Neural progenitor cell (in vitro differentiated cells): ENCODE results near the gene STX16. TPM values are rescaled to one million over a fixed set of nuclear protein-coding genes. Genes with fewer than 3 reads are reported as not detected.

Experiments
- DNase-seq: peaks from one replicate; pipeline ENCODE4 v3.0.0-alpha.2; 2016; ENCODE audit warnings: low spot score
- H2AFZ ChIP-seq: fragments of 200-600 bp; sonication (generic); replicated peaks from 2 replicates; pipeline ENCODE4 v1.6.1; 2016; ENCODE audit warnings: antibody characterized with exemption
- H3F3A ChIP-seq: fragments of 200-600 bp; sonication (generic); 2 replicates; pipeline ENCODE4 v1.6.1; 2016; ENCODE audit warnings: antibody characterized with exemption, low read depth
- H3K27ac ChIP-seq: fragments of 200-600 bp; sonication (generic); 2 replicates; pipeline ENCODE4 v1.5.1; 2016; ENCODE audit warnings: mild to moderate bottlenecking
- H3K27me3 ChIP-seq: fragments of 200-600 bp; sonication (generic); 2 replicates; pipeline ENCODE4 v1.6.1; 2016; ENCODE audit warnings: mild to moderate bottlenecking, moderate library complexity
- H3K36me3 ChIP-seq: fragments of 200-600 bp; sonication (generic); 2 replicates; pipeline ENCODE4 v1.5.1; 2016
- H3K4me1 ChIP-seq: fragments of 200-600 bp; sonication (generic); 2 replicates; pipeline ENCODE4 v1.6.1; 2016; ENCODE audit warnings: mixed run types
- H3K4me2 ChIP-seq: fragments of 200-600 bp; sonication (generic); 2 replicates; pipeline ENCODE4 v1.6.1; 2016
- H3K4me3 ChIP-seq: fragments of 200-600 bp; sonication (generic); 2 replicates; pipeline ENCODE4 v1.5.1; 2016
- H3K79me2 ChIP-seq: fragments of 200-600 bp; sonication (generic); 2 replicates; pipeline ENCODE4 v1.6.1; 2016; ENCODE audit warnings: low read depth
- H3K9ac ChIP-seq: fragments of 200-600 bp; sonication (generic); 2 replicates; pipeline ENCODE4 v1.6.1; 2016
- H3K9me3 ChIP-seq: fragments of 200-600 bp; sonication (generic); 2 replicates; pipeline ENCODE4 v1.5.1; 2016; ENCODE audit warnings: low read depth
- H4K20me1 ChIP-seq: fragments of 200-600 bp; sonication (generic); 2 replicates; pipeline ENCODE4 v1.6.1; 2016; ENCODE audit warnings: low read depth
- H3K27ac Mint-ChIP-seq: 3 replicates; pipeline ENCODE4 v1.8.0; 2021; ENCODE audit warnings: mixed read lengths
- H3K27me3 Mint-ChIP-seq: 2 replicates; pipeline ENCODE4 v1.8.0; 2022; ENCODE audit warnings: low read depth, mild to moderate bottlenecking, inconsistent platforms, moderate library complexity, mixed read lengths; ENCODE audit not compliant: insufficient read depth
- H3K36me3 Mint-ChIP-seq: 3 replicates; pipeline ENCODE4 v1.8.0; 2021; ENCODE audit warnings: mixed read lengths
- H3K4me1 Mint-ChIP-seq: 3 replicates; pipeline ENCODE4 v1.8.0; 2021; ENCODE audit warnings: mixed read lengths
- H3K4me3 Mint-ChIP-seq: 3 replicates; pipeline ENCODE4 v1.8.0; 2021; ENCODE audit warnings: mild to moderate bottlenecking, moderate library complexity, mixed read lengths
- H3K9me3 Mint-ChIP-seq: 3 replicates; pipeline ENCODE4 v1.8.0; 2020; ENCODE audit warnings: mixed read lengths
- EZH2 ChIP-seq: fragments of 200-600 bp; sonication (generic); IDR thresholded peaks from 2 replicates; pipeline ENCODE4 v1.6.1; 2017; ENCODE audit warnings: antibody characterized with exemption, mild to moderate bottlenecking, moderate library complexity
- EZH2phosphoT487 ChIP-seq: fragments of 200-600 bp; sonication (generic); IDR thresholded peaks from 2 replicates; pipeline ENCODE4 v1.6.1; 2017; ENCODE audit warnings: antibody characterized with exemption
- total RNA-seq: library from RNA; depleted of rRNA; stranded (reverse); fragments of >200 nt; gene quantifications from 2 replicates; pipeline ENCODE4 v1.2.3, GENCODE V29; 2015; ENCODE audit warnings: low replicate concordance
- TF ChIP-seq, protein P1 (sequence below): fragments of 200-600 bp; sonication (generic); IDR thresholded peaks from 2 replicates; pipeline ENCODE4 v1.5.1; 2017; ENCODE audit warnings: antibody characterized with exemption, mild to moderate bottlenecking

The STX16 gene
- total RNA-seq, 1 donor from 2014 or later, result 46.6 TPM

DNA sequence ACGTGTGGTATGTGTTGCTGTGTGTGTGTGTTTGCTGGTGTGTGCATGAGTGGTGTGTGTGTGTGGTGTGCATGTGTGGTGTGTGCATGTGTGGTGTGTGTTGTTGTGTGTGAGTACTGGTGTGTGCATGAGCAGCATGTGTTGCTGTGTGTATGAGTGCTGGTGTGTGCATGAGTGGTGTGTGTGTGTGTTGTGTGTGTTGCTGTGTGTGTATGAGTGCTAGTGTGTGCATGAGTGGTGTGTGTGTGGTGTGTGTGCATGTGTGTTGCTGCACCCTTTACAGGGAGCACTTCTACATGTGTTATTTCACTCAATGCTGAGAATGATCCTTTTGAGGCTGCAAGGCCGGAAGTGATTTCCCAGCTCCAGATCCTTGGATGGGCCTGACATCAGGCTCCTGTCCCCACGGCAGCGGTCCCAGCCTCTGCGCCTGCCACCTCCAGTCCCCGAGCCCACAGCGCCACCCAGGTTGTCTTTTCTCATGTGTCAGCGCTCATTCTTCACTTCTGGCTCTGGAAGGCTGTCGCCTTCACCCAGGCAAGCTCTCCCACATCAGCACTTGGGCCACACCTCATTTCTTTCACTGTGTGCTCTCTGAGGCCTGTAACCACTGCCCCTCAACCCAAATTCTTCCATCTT, 44.1 kb downstream of the STX16 start:
- Mint-ChIP-seq H3K36me3 (peaks cover 6% of the 10 kb centered on the region), H3K4me1 (peaks cover 6% of the 10 kb centered on the region)
- H3K9ac ChIP-seq, result no peak overlapping the region

DNA sequence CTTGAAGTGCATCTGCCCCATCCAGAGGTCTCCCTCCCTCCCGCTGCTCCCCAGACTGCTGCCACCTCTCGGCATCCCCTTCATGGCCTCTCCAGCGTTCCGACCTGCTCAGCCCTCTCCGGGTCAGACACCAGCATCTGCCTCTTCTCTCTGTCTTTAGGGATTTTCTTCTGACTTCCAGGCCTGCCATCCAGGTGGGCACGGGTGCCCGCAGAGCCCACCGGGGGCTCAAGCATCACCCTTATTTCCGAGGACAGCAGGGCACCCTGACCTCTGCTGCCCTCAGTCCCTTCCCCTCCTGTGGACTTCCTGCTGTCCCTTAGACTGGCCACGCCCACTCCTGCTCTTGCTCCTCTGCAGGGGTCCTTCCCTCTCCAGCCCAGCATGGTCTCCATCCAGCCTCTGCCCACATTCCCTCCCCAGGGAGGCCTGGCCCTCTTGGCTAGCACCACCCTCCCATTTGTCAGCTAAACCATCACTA, 44.9 kb downstream of the STX16 start:
- H3K4me3 ChIP-seq, result no peak overlapping the region
- Mint-ChIP-seq H3K27me3 (peaks cover 7% of the 10 kb centered on the region), H3K4me1 (peaks cover 6% of the 10 kb centered on the region), H3K4me3 (no peak overlapping the region), H3K9me3 (no peaks in the 10 kb centered on the region), H3K27ac (no peak overlapping the region), H3K36me3 (peaks cover 8% of the 10 kb centered on the region)
- peaks cover 6% of the 10 kb centered on the region for H3K4me1 ChIP-seq
- H3F3A ChIP-seq, result peaks cover 14% of the 10 kb centered on the region
- H3K79me2 ChIP-seq, result no peaks in the 10 kb centered on the region
- no peaks in the 10 kb centered on the region for H4K20me1 ChIP-seq
- H3K9me3 ChIP-seq, result no peaks in the 10 kb centered on the region
- TF ChIP-seq, protein P1, sequence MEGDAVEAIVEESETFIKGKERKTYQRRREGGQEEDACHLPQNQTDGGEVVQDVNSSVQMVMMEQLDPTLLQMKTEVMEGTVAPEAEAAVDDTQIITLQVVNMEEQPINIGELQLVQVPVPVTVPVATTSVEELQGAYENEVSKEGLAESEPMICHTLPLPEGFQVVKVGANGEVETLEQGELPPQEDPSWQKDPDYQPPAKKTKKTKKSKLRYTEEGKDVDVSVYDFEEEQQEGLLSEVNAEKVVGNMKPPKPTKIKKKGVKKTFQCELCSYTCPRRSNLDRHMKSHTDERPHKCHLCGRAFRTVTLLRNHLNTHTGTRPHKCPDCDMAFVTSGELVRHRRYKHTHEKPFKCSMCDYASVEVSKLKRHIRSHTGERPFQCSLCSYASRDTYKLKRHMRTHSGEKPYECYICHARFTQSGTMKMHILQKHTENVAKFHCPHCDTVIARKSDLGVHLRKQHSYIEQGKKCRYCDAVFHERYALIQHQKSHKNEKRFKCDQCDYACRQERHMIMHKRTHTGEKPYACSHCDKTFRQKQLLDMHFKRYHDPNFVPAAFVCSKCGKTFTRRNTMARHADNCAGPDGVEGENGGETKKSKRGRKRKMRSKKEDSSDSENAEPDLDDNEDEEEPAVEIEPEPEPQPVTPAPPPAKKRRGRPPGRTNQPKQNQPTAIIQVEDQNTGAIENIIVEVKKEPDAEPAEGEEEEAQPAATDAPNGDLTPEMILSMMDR, result no peak
- no peak for TF ChIP-seq EZH2
- no peak for DNase-seq
- no peaks in the 10 kb centered on the region for H3K27me3 ChIP-seq
- H3K4me2 ChIP-seq, result no peak overlapping the region
- no peaks in the 10 kb centered on the region for H3K36me3 ChIP-seq
- H3K9ac ChIP-seq, result no peak overlapping the region
- no peak overlapping the region for H2AFZ ChIP-seq
- H3K27ac ChIP-seq, result no peak overlapping the region

More for the DNA sequence above, 44.1 kb downstream of the STX16 start:
- no peak overlapping the region for H2AFZ ChIP-seq
- no peaks in the 10 kb centered on the region for H3K36me3 ChIP-seq
- no peak overlapping the region for H3K27ac ChIP-seq
- peak; percentile 43 for DNase-seq
- no peaks in the 10 kb centered on the region for H4K20me1 ChIP-seq
- peaks cover 7% of the 10 kb centered on the region for H3K27me3 Mint-ChIP-seq
- no peaks in the 10 kb centered on the region for H3K9me3 Mint-ChIP-seq
- H3F3A ChIP-seq, result peaks cover 18% of the 10 kb centered on the region
- H3K79me2 ChIP-seq, result no peaks in the 10 kb centered on the region
- H3K4me2 ChIP-seq, result no peak overlapping the region
- H3K4me1 ChIP-seq, result peaks cover 6% of the 10 kb centered on the region
- H3K4me3 ChIP-seq, result no peak overlapping the region
- no peaks in the 10 kb centered on the region for H3K9me3 ChIP-seq
- no peaks in the 10 kb centered on the region for H3K27me3 ChIP-seq
- H3K4me3 Mint-ChIP-seq, result no peak overlapping the region
- no peak overlapping the region for H3K27ac Mint-ChIP-seq
- TF ChIP-seq, protein P1, result no peak
- no peak for TF ChIP-seq EZH2
- TF ChIP-seq EZH2phosphoT487, result no peak

DNA sequence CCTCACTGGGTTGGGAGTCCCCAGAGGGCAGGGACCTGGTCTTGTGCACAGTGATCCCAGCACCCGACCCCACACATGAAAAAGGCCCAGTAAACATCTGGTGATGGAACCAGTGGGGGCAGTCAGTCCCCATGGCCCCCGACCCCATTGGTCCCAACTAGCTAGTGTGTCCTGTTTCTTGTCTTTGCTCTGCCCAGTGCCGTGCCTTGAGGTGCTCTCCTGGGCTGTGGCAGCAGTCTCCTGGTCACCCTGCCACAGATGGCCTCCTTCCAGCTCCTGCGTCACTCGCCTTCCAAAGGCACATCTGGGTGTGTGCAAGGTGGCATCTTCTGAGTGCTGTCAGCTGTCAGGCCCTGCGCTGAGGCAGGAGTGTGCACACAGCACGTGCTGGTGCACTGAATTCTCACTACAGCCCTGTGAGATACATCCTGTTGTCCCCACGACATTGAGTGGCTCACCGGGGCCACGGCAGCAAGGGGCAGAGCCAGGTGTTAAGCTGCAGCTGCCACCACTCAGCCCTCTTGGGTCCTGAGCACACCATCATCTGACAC, 45.4 kb downstream of the STX16 start:
- no peaks in the 10 kb centered on the region for H3K36me3 ChIP-seq
- no peaks in the 10 kb centered on the region for H4K20me1 ChIP-seq
- Mint-ChIP-seq H3K4me3 (no peak overlapping the region), H3K9me3 (no peaks in the 10 kb centered on the region), H3K36me3 (peaks cover 8% of the 10 kb centered on the region), H3K27ac (no peak overlapping the region), H3K4me1 (peaks cover 6% of the 10 kb centered on the region), H3K27me3 (peaks cover 5% of the 10 kb centered on the region)
- H3K9ac ChIP-seq, result no peak overlapping the region
- no peaks in the 10 kb centered on the region for H3K9me3 ChIP-seq
- TF ChIP-seq EZH2phosphoT487 (no peak), EZH2 (no peak)
- TF ChIP-seq, protein P1, result no peak
- peaks cover 8% of the 10 kb centered on the region for H3F3A ChIP-seq
- H3K27me3 ChIP-seq, result no peaks in the 10 kb centered on the region
- H2AFZ ChIP-seq, result no peak overlapping the region
- no peak overlapping the region for H3K4me3 ChIP-seq
- H3K27ac ChIP-seq, result no peak overlapping the region
- no peak overlapping the region for H3K4me2 ChIP-seq
- H3K79me2 ChIP-seq, result no peaks in the 10 kb centered on the region
- no peak for DNase-seq
- peaks cover 6% of the 10 kb centered on the region for H3K4me1 ChIP-seq
